Karpas-422 (cell line): ENCODE measurements around the gene MUTYH. TPM values are rescaled to one million over a fixed set of nuclear protein-coding genes. Genes with fewer than 3 reads are reported as not detected.
"Not testable (repeated sequence)": the region's sequence is repeated elsewhere in the genome, so short reads cannot be mapped to it uniquely, and the experiment has no call there.

Source experiments
- DNase-seq: peaks from one replicate; pipeline ENCODE4 v3.0.0-alpha.2; 2015
- H2AFZ ChIP-seq: fragments of 200-600 bp; sonication (generic); 2 replicates; pipeline ENCODE4 v1.6.1; 2014; ENCODE audit warnings: antibody characterized with exemption, low read length, mixed read lengths
- H3K27ac ChIP-seq: fragments of 200-600 bp; sonication (generic); 2 replicates; pipeline ENCODE4 v1.5.1; 2014; ENCODE audit warnings: mild to moderate bottlenecking, low read length, moderate library complexity
- H3K27me3 ChIP-seq: fragments of 200-600 bp; sonication (generic); 2 replicates; pipeline ENCODE4 v1.6.1; 2014; ENCODE audit warnings: low read length, mixed read lengths
- H3K36me3 ChIP-seq: fragments of 200-600 bp; sonication (generic); 2 replicates; pipeline ENCODE4 v1.6.1; 2014; ENCODE audit warnings: low read length, mixed read lengths; ENCODE audit not compliant: insufficient read depth
- H3K4me1 ChIP-seq: fragments of 200-600 bp; sonication (generic); 2 replicates; pipeline ENCODE4 v1.6.1; 2014; ENCODE audit warnings: mild to moderate bottlenecking, low read length, mixed read lengths
- H3K4me2 ChIP-seq: fragments of 200-600 bp; sonication (generic); 2 replicates; pipeline ENCODE4 v1.6.1; 2014; ENCODE audit warnings: low read length, low read depth, mild to moderate bottlenecking; ENCODE audit not compliant: poor library complexity, severe bottlenecking
- H3K4me3 ChIP-seq: fragments of 200-600 bp; sonication (generic); 2 replicates; pipeline ENCODE4 v1.5.1; 2014; ENCODE audit warnings: mild to moderate bottlenecking, antibody characterized with exemption, low read length, mixed read lengths
- H3K79me2 ChIP-seq: fragments of 200-600 bp; sonication (generic); 2 replicates; pipeline ENCODE4 v1.6.1; 2014; ENCODE audit warnings: mild to moderate bottlenecking, low read length, mixed read lengths
- H3K9ac ChIP-seq: fragments of 200-600 bp; sonication (generic); 2 replicates; pipeline ENCODE4 v1.6.0; 2014; ENCODE audit warnings: low read length
- H3K9me2 ChIP-seq: fragments of 200-600 bp; sonication (generic), shearing (Covaris generic); replicated peaks from 2 replicates; pipeline ENCODE4 v1.6.0; 2014; ENCODE audit warnings: mild to moderate bottlenecking, low read length, moderate library complexity; ENCODE audit not compliant: insufficient read depth
- H3K9me3 ChIP-seq: fragments of 300-700, 200-600 bp; sonication (generic); 2 replicates; pipeline ENCODE4 v1.6.1; 2014; ENCODE audit warnings: low read length, mixed read lengths
- H4K20me1 ChIP-seq: fragments of 200-600 bp; sonication (generic); 2 replicates; pipeline ENCODE4 v1.6.1; 2014; ENCODE audit warnings: mild to moderate bottlenecking, antibody characterized with exemption, low read length, low read depth; ENCODE audit not compliant: insufficient read depth
- total RNA-seq: library from RNA; depleted of rRNA; stranded (reverse); fragments of >200 nt; shearing (Covaris generic); gene quantifications from 2 replicates; pipeline ENCODE4 v1.2.3, GENCODE V29; 2014; ENCODE audit warnings: low replicate concordance; rRNA removed

Gene MUTYH
- total RNA-seq, result 40.8 and 53.9 TPM in 2 replicates

DNA sequence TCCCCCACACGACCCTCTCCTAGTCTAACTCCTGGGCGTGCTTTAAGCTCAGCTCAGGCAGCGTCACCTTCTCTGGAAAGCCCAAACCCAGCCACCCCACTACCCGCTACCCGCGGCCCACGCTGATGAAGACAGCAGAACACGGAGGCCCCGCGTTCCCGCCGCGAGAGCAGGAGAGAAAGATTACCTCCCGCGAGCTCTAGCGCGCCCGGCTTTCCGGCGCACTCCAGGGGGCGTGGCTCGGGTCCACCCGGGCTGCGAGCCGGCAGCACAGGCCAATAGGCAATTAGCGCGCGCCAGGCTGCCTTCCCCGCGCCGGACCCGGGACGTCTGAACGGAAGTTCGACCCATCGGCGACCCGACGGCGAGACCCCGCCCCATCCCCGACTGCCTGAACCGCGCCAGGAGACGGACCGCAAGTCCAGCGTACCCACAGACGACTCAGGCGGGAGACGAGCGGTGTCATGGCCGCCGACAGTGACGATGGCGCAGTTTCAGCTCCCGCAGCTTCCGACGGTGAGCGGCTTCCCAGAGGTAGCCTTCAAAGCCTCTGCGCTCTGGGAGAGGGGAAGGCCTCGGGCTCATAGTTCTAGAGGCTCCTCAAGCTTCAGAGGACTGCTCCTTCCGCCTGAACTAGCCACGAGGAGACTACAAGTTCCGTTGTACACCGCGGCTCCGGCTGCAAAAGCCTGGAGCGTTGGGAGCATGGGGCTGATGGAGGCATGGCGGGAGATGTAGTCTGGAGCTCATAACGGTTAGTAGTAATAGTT, at the start of gene MUTYH, which contains the start of gene TOE1:
Gene MUTYH (minus strand): TSS at position 652 of the 770 bp plus-strand sequence. CDS start 5,935 bp downstream, outside the sequence.
Gene TOE1 (plus strand): TSS at position 382 of the 770 bp plus-strand sequence. CDS start 83 bp downstream, at position 465.
- peaks cover 30% of the 10 kb centered on the region; the same call in 1 of the 2 replicates for H3K36me3 ChIP-seq
- H3K27ac ChIP-seq, result peak within 1 kb of the TSS; percentile 81
- peak; percentile 98 for DNase-seq
- no peaks in the 10 kb centered on the region for H3K9me2 ChIP-seq
- peaks cover 17% of the 10 kb centered on the region for H3K4me1 ChIP-seq
- H3K27me3 ChIP-seq, result no peaks in the 10 kb centered on the region
- H3K79me2 ChIP-seq, result peaks cover 42% of the 10 kb centered on the region
- H3K4me3 ChIP-seq, result peak within 1 kb of the TSS; percentile 90
- 0 out of 2 replicates have a peak, but pooled peaks cover 3% of the 10 kb centered on the region for H4K20me1 ChIP-seq
- no peaks in the 10 kb centered on the region for H3K9me3 ChIP-seq
- peak within 1 kb of the TSS; percentile 78 for H3K4me2 ChIP-seq
- peak within 1 kb of the TSS; percentile 80; the same call in 1 of the 2 replicates for H2AFZ ChIP-seq
- H3K9ac ChIP-seq, result peak within 1 kb of the TSS; percentile 98

- H3K9me3 ChIP-seq, result no peaks in the 10 kb centered on the region
- DNase-seq, result no peak
- no peak overlapping the region for H3K4me3 ChIP-seq
- H2AFZ ChIP-seq, result no peak overlapping the region
- H4K20me1 ChIP-seq, result no peaks in the 10 kb centered on the region
- no peak overlapping the region for H3K27ac ChIP-seq
- no peak overlapping the region for H3K4me2 ChIP-seq
- H3K9me2 ChIP-seq, result no peaks in the 10 kb centered on the region
- H3K36me3 ChIP-seq, result no peaks in the 10 kb centered on the region
- H3K27me3 ChIP-seq, result no peaks in the 10 kb centered on the region
- no peaks in the 10 kb centered on the region for H3K79me2 ChIP-seq
- H3K9ac ChIP-seq, result no peak overlapping the region
- no peaks in the 10 kb centered on the region for H3K4me1 ChIP-seq
Measured at GRCh38 chr1:45386219-45386618, 46.0 kb upstream of the MUTYH start.

DNA sequence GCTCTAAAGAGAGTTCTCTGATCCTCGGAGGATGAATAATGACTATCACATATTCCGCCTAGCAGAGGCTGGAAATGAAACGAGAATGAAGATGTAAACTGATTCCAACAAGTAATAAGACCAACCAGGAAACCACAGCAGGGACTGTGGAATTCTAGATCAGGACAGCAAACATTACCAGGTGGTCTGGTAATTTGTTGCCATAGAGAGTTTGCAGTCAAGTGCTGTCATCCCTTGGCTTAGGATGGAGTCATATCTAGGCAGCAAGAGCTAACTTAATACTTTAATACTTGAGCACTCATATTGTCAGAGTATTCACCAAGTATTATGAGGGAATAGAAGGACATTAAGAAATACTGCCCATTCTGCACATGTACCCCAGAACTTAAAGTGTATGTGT, 45.1 kb upstream of the MUTYH start:
- Histone ChIP-seq H3K9ac (no peak overlapping the region), H2AFZ (no peak overlapping the region), H3K4me2 (no peak overlapping the region), H3K4me3 (no peak overlapping the region), H3K4me1 (no peaks in the 10 kb centered on the region), H3K27me3 (no peaks in the 10 kb centered on the region), H4K20me1 (no peaks in the 10 kb centered on the region), H3K79me2 (no peaks in the 10 kb centered on the region), H3K9me3 (no peaks in the 10 kb centered on the region), H3K36me3 (no peaks in the 10 kb centered on the region), H3K27ac (no peak overlapping the region), H3K9me2 (no peaks in the 10 kb centered on the region)
- DNase-seq, result no peak

- H3K4me2 ChIP-seq, H3K79me2 ChIP-seq, H3K4me3 ChIP-seq, H3K9me2 ChIP-seq, H4K20me1 ChIP-seq, H3K4me1 ChIP-seq, H3K36me3 ChIP-seq, DNase-seq, H3K9ac ChIP-seq, H3K27me3 ChIP-seq, H2AFZ ChIP-seq, H3K9me3 ChIP-seq, H3K27ac ChIP-seq: not testable (repeated sequence)
Measured at GRCh38 chr1:45384213-45384612, 44.0 kb upstream of the MUTYH start.

GRCh38 chr1:45383191-45383590, 43.0 kb upstream of the MUTYH start:
- Histone ChIP-seq H3K4me2 (no peak overlapping the region), H2AFZ (no peak overlapping the region), H3K36me3 (no peaks in the 10 kb centered on the region), H4K20me1 (no peaks in the 10 kb centered on the region), H3K9me2 (no peaks in the 10 kb centered on the region), H3K4me1 (no peaks in the 10 kb centered on the region), H3K4me3 (no peak overlapping the region), H3K9me3 (no peaks in the 10 kb centered on the region), H3K79me2 (no peaks in the 10 kb centered on the region), H3K9ac (no peak overlapping the region), H3K27ac (no peak overlapping the region), H3K27me3 (no peaks in the 10 kb centered on the region)
- no peak for DNase-seq

- no peak for DNase-seq
- H3K27ac ChIP-seq, result no peak overlapping the region
- no peak overlapping the region for H3K4me2 ChIP-seq
- H3K79me2 ChIP-seq, result no peaks in the 10 kb centered on the region
- H2AFZ ChIP-seq, result no peak overlapping the region
- H3K27me3 ChIP-seq, result no peaks in the 10 kb centered on the region
- H4K20me1 ChIP-seq, result no peaks in the 10 kb centered on the region
- H3K4me1 ChIP-seq, result no peaks in the 10 kb centered on the region
- H3K9ac ChIP-seq, result no peak overlapping the region
- H3K9me3 ChIP-seq, result no peaks in the 10 kb centered on the region
- H3K36me3 ChIP-seq, result no peaks in the 10 kb centered on the region
- H3K9me2 ChIP-seq, result no peaks in the 10 kb centered on the region
- no peak overlapping the region for H3K4me3 ChIP-seq
Measured at GRCh38 chr1:45381243-45381642, 41.0 kb upstream of the MUTYH start.

- Histone ChIP-seq H3K79me2 (no peaks in the 10 kb centered on the region), H3K4me2 (no peak overlapping the region), H3K4me3 (no peak overlapping the region), H3K27me3 (no peaks in the 10 kb centered on the region), H3K4me1 (no peaks in the 10 kb centered on the region), H3K9me2 (no peaks in the 10 kb centered on the region), H4K20me1 (no peaks in the 10 kb centered on the region), H3K9ac (no peak overlapping the region), H3K36me3 (no peaks in the 10 kb centered on the region), H3K9me3 (no peaks in the 10 kb centered on the region), H2AFZ (no peak overlapping the region), H3K27ac (no peak overlapping the region)
- no peak for DNase-seq
Measured at GRCh38 chr1:45380730-45381129, 40.5 kb upstream of the MUTYH start.

DNA sequence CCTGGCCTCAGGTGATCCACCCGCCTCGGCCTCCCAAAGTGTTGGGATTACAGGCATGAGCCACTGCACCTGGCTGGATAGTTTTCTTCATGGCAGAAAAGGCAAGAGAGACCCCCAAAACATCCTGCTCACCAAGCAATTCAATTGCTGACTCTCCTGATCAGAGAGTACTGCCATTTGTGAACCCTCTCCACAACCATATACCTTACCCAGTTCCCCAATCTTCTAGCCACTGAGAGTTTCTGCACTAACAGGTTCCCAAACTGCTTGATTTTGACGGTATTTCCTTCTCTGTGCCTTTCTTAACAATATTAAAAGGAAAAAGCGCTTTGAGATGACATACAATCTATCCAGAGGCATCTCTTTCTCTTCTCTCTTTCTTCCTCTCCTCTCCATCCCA, 39.9 kb upstream of the MUTYH start:
- no peak overlapping the region for H3K4me2 ChIP-seq
- H3K9ac ChIP-seq, result no peak overlapping the region
- no peaks in the 10 kb centered on the region for H3K79me2 ChIP-seq
- DNase-seq, result no peak
- H3K9me2 ChIP-seq, result no peaks in the 10 kb centered on the region
- no peak overlapping the region for H2AFZ ChIP-seq
- H3K4me1 ChIP-seq, result no peaks in the 10 kb centered on the region
- no peaks in the 10 kb centered on the region for H3K27me3 ChIP-seq
- no peaks in the 10 kb centered on the region for H4K20me1 ChIP-seq
- H3K9me3 ChIP-seq, result no peaks in the 10 kb centered on the region
- H3K27ac ChIP-seq, result no peak overlapping the region
- no peak overlapping the region for H3K4me3 ChIP-seq
- no peaks in the 10 kb centered on the region for H3K36me3 ChIP-seq
